ENCODE data around the gene ANGEL1.

DNA sequence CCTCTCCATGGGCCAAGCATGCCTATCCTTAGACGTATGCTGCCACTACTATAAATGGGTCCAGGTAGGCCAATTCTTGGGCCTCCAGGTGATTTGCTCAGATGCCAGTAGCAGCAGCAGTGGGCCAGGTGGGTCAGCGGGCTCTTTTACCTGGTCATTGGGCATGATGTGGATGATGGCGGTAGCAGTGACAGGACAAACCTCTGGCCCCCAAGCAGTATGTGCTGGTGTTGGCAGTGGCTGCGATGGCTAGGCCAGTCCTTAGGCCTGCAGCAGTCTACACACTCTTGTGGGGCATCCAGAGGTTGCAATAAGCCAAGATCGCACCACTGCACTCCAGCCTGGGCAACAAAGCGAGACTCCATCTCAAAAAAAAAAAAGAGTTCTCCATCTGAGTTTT, 70.5 kb downstream of the ANGEL1 start:
- no peak for TF ChIP-seq CTCF (conservative IDR thresholded peaks at IDR 0.05; ENCODE audit: low read length)
- no peak for TF ChIP-seq EZH2phosphoT487 (IDR thresholded peaks at IDR 0.05; ENCODE audit: borderline replicate concordance, low read depth, low read length)

All from OCI-LY7 (cell line).